GM10266 (cell line): ENCODE data around the gene STEEP1.

Source experiments
- DNase-seq: peaks from one replicate; pipeline ENCODE4 v3.0.0; 2012; ENCODE audit errors: extremely low spot score
- TF ChIP-seq, protein P1 (sequence below): IDR thresholded peaks from 2 replicates; pipeline ENCODE4 v1.5.1; 2012; ENCODE audit warnings: mild to moderate bottlenecking, low read depth; ENCODE audit not compliant: control insufficient read depth, insufficient read depth; ENCODE audit errors: missing control alignments

STEEP1 gene

DNA sequence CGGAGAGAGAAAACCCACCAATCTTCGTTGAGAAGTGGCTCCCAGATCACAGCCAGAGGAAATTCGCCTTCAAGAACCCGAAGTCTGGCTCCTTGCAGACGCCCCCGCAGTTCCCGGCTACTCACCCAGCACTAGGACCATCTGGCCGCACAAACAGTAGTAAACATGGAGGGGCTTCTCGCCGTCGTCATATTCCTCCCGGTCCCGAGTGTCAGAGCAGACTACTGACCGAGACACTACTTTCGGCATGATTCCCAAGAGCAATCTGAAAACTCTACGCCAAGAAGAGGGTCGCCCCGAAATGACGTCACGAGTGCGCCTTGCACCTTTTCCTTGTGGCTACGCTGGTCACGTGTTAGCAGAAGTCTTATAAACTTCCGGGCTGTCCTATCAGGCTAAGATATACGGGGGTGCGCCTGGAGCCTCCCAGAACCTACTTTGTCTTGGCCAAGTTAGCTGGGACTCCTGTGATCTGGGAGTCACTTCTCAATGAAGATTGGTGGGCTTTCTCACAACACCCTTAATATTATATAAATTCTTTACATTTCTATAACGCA, at the start of gene STEEP1:
STEEP1 (minus strand) TSS at position 303 of the 557 bp plus-strand sequence; CDS start at position 249, 54 bp downstream.
- TF ChIP-seq, protein P1, sequence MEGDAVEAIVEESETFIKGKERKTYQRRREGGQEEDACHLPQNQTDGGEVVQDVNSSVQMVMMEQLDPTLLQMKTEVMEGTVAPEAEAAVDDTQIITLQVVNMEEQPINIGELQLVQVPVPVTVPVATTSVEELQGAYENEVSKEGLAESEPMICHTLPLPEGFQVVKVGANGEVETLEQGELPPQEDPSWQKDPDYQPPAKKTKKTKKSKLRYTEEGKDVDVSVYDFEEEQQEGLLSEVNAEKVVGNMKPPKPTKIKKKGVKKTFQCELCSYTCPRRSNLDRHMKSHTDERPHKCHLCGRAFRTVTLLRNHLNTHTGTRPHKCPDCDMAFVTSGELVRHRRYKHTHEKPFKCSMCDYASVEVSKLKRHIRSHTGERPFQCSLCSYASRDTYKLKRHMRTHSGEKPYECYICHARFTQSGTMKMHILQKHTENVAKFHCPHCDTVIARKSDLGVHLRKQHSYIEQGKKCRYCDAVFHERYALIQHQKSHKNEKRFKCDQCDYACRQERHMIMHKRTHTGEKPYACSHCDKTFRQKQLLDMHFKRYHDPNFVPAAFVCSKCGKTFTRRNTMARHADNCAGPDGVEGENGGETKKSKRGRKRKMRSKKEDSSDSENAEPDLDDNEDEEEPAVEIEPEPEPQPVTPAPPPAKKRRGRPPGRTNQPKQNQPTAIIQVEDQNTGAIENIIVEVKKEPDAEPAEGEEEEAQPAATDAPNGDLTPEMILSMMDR: no peak
- DNase-seq: peak; percentile 79

DNA sequence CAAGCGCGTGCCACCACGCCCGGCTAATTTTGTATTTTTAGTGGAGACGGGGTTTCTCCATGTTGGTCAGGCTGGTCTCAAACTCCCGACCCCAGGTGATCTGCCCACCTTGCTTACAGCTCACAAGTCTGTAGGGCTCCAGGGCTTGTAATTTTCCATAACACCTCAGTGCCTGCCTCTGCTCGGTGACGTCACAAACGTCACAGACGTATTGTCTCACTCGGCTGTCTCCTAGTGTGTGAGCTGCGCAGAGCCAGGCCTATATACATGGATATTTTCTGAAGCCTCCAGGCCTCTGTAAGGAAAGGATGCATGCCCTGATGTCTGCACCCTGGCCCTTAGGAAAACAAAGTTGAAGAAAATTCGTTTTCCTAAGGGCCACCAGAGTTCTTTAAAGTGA, 49.6 kb upstream of the STEEP1 start:
- TF ChIP-seq, protein P1: no peak
- DNase-seq: no peak

DNA sequence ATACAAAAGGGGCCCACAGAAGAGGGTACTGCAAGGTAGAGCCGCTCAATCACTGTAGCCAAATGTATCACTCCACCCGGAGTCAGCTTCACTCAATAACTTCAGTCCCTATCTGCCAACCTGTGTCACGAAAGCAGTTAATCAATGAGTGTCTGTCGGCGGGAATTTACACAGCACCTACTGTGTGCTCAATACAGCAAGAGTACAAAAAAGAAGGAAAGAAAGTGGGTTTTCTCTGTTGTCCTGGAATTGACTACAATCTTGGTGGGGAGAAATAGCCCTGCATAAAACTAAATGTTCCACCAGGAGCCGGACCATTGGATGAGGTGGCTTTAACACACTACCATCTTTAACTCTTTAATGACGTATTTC, 41.8 kb upstream of the STEEP1 start:
- TF ChIP-seq, protein P1: no peak
- no peak for DNase-seq

DNA sequence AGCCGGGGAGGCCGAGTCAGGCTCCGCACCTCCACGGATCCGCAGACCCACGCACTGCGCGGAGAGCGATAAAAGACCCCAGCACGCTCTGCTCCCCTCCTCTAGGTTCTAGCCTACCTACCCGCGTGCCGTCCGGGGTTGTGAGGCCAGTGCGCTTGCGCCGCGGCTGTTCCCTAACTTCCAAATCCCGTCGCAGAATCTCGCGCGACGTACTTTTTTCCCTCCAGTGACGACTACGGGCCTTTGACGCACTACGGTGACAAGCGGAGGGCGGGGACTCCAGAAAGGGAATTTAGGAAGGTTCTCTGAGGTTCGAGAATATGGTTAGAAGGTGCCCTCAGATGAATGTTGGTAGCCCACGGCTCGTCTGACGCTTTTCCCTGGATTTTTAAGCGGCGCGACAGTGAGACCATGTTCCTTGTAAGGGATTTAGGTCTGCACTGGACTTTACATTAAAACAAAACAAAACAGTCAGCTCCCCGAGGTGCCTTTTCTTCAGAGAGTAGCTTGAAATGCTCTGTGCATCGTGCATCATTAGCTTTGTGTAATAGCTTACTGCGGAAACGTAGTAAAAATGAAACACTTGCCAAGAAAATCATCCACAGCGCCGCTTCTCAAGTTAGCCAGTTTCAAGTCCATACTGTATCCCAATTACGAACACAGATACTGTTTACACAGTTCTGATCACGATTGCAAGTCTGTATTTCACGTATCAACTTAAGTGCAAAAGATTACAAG, 41.2 kb upstream of the STEEP1 start, which contains the start of gene NKRF:
NKRF (minus strand) TSS at position 145 of the 738 bp plus-strand sequence.
- TF ChIP-seq, protein P1: no peak
- DNase-seq: peak; percentile 83

DNA sequence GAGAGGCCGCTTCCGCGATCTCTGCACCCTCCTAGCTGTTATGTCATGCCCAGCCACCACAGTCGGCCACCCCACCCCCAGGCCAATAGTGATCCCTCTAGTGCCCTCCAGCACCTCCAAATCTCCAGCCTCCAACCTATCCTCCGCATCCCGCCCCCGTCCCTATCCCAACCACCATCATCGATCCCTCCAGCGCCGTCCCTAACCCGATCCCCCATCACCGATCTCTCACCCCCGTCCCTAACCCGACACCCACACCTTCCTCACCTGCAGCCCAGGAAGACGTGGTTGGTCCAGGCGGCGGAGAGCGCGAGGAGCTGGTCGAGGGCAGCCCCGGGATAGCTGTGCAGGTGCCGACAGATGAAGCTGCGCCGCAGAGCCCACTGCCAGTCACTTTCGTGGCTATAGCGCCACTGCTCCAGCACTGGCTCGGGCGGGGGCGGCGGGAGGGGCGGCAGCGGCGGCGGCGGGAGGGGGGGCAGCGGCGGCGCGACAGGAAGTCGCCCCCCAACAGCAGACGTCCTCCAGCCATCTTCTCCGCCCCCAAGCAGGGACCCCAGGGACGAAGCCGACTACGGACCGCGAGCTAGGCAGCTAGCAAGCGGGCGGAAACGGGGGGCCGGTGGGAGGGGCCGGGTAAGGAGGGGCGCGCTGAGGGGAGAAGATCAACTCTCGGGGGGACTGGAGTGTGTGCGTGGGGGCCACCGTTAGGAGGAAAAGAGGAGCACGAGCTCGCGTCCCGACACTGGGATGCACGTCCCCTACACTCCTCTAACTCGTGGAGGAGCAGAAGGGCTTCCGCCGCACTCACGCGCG, 40.5 kb upstream of the STEEP1 start:
- DNase-seq: peak; percentile 40
- TF ChIP-seq, protein P1: no peak

DNA sequence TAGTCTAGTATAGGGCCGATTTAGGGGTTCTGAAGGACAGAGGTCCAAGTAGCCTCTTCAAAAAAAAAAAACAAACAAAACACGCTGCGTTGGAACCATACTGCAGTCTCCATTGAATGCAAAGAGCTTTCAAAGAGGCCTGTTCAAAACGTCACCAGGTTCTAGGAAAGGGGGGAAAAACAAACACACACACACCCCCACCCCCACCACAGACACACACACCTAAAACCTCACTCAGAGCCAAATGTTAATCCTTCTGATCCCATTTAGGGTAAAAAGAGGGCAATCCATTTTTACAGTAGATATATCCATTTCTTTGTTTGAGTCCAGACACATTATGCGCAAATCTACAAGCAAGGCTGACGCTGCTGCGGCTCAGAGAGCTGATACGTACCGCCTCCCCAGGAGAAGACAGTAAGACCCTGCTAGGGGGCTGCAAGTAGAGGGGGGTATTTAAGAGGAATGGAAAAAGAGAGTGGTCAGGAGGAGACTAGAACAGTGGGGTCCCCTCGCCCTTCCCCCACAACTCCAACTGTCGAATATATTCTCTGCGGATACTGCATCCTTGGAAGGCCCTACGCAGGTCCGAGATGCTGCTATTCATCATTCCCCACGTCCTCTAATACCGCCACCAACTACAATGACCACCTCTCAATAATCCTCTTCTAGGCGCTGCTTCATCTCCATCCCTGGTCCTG, 39.7 kb upstream of the STEEP1 start:
- peak; percentile 7 for DNase-seq
- TF ChIP-seq, protein P1: no peak
